SIG-M5 (cell line): ENCODE results near the gene CDC123.
"Not testable (repeated sequence)": the region's sequence is repeated elsewhere in the genome, so short reads cannot be mapped to it uniquely, and the experiment has no call there.

Experiments
- DNase-seq: peaks from one replicate; lab custom pipeline; 2025; lab: John Stamatoyannopoulos, UW

Gene CDC123

DNA sequence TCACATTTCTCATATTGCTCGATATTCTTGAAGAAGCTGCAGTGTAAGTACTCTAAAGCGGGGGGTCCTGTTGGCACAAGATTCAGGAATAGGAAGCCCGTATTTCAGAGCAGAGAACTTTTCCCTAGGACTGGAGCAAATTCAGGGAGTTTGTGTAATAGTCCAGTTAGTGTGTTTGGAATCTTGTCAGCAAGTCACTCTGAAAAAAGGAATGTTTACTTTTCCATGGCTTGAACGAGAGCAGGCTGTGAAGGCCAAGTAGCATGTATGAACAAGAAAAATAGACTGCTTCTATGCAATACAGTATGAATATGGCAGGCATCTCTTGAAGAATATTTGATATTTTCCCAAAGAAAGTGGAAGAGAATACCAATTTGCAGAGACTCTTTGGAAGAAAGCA, 39.8 kb downstream of the CDC123 start:
- no peak for DNase-seq

DNA sequence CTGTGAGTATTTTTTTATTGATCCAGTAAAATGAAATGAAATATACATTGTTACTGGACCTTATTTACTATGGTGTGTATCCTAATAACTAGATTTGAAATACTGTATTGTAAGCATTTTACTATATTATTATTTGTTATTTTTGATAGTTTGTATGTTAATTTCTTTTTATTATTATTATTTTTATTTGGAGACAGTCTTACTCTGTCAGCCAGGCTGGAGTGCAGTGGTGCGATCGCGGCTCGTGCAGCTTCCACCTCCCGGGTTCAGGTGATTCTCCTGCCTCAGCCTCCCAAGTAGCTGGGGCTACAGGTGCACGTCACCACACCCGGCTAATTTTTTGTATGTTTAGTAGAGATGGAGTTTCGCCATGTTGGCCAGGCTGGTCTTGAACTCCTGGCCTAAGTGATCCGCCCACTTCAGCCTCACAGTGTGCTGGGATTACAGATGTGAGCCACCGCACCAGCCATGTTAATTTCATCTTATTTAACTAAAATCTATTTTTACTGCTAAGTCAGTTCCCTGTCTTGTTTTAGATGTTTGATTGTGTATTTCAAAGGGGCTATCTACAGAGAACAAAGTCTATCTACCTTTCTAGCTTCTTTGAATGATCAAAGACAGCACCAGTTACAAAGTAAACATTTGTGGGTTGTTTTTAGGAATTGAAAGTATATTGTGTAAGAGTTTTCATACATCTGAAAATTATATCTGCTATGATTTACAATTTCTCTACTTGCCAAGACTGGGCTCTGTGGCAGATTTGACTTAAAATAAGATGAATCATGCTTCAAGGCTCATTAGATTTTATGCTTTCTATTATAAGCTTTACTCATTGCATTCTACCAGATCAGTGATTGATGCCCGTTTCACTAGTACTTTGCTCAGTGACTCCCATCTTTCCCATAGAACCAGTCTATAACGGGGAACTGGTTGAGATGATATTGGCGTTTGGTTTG, 41.6 kb downstream of the CDC123 start:
- no peak for DNase-seq

DNA sequence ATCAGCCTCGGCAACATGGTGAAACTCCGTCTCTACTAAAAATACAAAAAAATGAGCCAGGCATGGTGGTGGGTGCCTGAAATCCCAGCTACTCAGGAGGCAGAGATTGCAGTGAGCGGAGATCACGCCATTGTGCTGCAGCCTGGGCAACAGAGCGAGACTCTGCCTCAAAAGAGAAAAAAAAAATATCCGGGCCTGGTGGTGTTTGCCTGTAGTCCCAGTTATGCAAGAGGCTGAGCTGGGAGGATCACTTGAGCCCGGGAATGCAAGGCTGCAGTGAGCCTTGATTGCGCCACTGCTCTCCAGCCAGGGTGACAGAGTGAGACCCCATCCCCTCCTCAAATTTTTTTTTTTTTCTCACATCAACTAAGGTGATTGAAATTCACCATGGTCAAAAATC, 42.8 kb downstream of the CDC123 start:
- no peak for DNase-seq

DNA sequence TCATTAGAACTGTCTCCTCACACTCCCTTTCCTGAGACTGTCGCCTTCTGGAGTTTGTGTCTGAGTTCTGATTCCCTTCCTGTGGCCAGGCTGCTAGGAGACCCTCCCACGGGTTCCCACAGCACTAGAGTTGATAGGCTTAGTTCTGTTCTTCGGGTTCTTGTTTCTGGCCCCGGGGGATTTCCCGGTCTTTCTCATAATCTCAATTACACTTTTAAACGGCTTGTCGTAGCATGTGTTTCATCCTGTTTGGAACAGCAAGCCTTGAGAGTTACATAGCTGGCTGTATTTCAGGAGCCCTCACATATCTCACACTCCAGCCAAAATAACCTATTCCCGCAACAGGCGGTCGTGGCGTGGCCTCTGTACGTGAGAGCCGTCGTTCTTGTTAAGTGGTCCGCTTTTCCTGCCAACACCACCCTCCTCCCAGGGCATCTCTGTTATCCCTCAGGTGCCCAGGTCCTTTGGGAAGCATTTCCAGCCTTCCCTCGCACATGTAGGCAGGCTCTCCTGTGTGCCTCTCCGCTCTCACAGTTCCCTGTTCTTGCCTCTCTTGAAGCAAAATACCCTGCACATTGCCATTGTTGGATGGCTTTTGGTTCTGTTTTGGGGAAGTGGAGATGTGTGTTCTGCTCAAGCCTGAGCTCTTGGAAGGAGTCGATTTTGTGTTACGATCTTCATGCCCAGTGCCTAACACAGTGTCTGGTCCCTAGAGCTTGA, 46.0 kb downstream of the CDC123 start:
- no peak for DNase-seq

DNA sequence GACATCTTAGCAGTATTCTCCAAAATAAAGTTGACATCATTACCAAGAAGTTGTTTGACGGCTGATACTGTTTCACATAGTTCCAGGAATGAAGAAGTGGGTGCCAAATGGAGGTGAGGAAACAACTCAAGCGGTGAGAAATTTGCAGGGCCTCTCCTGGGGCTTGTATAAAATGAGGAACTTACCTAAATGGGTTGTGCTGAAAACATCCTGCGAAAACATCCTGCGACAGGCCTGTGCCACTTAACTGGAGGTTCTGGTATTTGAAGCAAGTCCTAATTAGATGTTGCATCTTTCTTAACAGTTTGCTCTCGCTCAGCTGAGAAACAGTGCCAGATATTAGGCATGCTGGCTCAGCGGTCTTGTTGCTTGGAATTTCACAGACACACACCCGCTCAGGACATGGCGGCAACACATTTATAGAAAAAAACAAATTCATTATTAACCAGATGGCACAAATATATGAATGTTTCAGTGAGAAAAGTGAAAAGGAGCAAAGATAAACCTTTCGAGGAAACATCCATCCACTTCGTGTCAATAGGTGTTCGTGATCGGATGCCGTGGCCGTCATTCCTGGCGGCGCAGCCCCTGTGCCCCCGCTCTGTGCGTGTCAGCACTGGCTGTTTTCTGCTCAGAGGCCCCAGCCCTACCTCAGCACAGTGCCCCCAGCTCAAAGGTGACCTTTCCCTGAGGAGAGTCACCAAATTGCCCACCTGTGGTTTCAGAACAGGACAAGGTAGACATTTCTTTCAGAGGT, 48.1 kb downstream of the CDC123 start:
- peak; percentile 35 for DNase-seq

DNA sequence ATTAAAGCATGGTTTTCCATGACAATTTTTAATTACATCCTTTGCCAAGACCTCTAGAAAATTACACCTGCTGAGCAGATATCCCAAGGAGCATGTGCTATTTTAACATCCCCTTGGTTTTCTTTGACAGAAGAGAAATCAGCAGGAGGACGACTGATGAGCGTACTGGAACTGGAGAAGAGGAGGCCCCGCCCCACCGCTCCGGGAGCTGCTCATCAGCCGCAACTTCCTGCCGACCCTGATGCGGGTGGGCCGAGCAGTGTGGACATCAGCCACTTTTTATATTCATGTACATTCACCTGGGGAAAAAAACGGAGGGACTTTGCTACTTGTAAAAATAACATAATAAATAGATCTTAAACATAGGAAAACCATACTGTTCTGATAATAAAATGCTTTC, 54.2 kb downstream of the CDC123 start:
- no peak for DNase-seq

DNA sequence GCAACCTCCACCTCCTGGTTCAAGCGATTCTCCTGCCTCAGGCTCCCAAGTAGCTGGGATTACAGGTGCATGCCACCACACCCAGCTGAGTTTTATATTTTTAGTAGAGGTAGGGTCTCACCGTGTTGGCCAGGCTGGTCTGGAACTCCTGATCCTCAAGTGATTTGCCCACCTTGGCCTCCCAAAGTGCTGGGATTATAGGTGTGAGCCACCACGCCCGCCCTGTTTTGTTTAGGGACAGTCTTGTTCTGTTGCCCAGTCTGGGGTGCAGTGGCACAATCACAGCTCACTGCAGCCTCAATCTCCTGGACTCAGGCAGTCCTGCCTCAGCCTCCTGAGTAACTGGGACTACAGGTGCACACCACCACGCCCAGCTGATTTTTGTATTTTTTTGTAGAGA, 54.7 kb downstream of the CDC123 start:
- DNase-seq, result not testable (repeated sequence)

DNA sequence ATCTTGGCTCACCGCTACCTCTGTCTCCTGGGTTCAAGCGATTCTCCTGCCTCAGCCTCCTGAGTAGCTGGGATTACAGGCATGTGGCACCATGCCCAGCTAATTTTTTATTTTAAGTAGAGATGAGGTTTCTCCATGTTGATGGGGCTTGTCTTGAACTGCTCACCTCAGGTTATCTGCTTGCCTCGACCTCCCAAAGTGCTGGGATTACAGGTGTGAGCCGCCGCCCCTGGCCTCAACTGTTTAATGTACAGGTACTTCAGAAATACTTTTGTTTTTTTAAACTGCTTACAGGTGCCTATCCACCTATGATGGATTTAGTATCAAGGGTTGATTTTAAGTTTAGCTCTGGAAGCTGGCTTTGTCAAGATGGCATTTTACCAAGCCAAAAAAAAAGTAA, 55.6 kb downstream of the CDC123 start:
- DNase-seq, result no peak

DNA sequence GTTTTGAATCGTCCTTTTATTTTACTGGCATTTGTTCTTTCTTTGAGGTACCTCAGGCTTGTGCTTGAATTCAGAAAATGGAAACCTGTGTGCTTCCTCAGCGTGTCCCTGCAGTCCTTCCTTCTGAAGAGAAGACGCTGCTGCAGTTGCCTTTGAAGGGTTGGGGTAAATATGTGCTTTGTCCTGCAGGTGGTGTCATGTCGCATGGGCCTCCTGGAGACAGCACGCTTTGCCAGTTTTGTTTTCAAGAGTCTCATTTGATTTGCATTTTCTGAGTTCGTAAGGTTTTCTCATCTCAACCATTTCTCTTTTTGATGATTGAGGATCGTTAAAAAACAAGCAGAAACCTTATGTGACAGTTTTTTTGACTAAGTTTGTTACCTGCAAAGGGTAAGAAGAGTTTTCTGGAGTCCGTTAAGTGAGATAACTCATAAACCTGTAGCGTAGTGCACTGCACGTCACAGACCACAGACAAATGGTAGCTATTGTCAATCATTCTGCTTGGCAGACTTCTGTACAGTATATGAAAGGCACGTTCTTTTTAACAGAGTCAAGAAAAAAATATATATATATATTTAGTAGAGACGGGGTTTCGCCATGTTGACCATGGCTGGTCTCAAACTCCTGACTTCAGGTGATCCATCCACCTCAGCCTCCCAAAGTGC, 57.0 kb downstream of the CDC123 start:
- no peak for DNase-seq

DNA sequence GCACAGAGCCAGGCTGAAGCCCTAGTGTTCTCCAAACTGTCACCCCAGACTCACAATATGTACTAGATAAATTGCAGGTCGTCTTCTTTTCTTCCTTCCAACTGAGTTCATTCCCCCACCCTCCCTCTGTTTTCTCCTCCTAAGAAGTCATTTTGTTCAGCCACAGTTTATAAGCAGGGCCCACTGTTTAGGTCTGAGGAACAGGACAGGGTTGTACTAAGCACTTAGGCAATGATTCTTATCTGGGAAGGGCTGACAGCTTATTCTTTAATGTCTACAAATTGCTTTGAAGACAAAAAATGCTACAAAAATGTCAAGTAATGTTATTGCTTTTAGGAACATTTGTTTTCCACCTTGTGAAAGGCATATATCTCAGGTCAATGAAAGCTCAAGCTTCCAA, 59.1 kb downstream of the CDC123 start:
- DNase-seq, result no peak

DNA sequence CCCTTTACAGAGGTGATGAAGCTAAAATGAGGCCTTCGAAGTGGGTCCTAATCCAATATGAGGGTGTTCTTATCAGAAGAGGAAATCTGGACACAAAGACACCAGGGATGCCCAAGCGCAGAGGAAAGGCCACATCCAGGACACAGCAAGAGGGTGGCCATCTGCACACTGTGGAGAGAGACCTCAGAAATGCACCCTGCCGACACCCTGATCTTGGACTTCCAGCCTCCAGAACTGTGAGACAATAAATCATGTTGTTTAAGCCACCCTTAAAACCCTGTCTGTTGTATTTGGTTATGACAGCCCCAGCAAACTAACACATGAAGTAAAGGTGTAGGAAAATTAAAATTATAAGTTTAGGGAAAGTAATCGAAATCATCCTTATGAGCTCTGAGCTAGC, 64.0 kb downstream of the CDC123 start:
- DNase-seq, result no peak

DNA sequence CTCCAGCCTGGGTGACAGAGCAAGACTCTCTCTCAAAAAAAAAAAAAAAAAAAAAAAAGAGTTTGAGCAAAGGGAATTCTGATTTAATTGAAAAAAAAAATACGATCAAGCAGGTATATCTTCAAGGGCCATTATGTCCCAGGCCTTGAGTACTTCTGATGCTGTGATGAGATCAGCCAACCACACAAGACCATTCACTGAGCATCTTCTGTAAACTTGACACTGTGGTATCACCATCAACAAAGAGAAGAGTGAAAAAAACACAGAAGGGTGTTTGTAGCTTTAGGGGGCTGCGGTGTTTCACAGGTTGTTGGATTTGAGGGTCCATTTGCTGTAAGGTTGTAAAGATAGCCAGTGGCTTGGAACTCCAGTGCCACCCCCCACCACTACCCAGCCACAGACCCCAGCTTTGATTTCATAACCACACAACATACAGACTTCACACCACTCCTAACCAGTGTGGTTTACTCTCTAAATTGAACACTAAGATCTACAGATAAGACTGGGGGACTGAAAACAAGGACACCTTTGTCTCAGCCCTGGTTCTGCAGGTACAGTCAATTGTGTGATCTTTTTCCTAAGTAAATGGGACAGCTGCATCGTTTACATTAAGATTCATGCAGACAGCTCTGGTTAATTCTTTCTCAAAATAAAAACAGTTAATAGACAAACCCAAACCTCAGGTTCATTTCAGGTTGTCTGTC, 66.4 kb downstream of the CDC123 start:
- DNase-seq, result no peak

DNA sequence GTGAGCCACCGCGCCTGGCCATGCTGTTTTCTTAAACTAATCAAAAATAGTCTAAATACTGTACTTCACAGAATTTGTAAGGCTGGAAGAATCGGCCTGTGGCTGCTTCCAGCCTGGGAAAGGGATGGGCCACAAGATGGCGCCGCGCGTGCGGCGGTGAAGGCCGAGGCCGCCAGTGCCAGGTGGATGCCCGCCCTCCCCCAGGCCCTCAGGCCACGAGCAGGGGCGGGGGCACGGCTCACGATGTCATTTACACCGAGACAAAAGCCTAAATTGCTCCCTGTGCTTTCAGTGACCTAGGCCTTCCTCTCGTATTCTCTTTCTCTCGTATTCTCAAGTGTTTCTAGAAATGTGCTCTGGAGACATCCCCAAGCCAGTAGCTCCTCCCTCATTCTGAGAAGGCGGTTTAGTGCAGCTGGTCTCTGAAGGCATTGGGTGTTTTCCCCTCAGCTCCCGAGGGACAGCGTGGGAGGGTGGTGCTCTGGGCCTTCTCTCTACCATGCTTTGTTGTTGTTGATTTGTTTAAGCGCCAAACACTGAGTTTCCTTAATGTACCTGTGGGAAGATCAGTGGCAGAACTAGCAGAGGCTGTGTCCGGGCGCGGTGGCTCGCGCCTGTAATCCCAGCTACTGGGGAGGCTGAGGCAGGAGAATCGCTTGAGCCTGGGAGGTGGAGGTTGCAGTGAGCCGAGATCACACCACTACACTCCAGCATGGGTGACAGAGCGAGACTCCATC, 68.4 kb downstream of the CDC123 start:
- DNase-seq, result no peak

DNA sequence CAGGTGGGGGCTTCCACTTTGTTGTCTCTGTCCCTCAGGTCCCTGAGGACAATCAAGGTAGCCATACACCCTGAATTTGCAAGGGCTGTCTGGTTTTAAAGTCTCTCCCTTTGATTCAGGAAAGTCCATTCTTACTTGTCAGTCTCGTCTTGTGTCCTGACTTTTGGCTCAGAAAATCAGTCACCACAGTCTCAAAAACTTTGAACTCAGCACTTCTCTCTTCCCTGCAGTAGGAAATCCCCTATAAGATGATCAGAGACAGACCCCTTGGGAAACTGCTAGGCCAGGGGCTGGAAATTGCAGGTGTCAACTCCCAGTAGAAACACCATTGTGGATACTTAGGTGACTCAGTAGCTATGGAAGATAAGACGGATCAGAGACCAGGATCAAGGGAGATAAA, 73.1 kb downstream of the CDC123 start:
- DNase-seq, result no peak

DNA sequence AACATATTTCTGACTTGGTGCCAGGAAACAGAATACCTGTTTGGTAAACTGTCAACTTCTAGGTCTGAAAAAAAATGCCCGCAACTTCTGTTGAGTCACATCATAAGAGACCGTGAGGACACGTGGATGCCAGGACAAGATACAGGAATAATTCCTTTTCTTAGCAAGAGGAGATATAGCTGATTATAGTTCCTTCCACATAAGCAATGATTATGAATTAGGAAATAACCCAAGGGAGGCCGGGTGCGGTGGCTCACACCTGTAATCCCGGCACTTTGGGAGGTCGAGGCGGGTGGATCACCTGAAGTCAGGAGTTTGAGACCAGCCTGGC, 75.2 kb downstream of the CDC123 start:
- no peak for DNase-seq

DNA sequence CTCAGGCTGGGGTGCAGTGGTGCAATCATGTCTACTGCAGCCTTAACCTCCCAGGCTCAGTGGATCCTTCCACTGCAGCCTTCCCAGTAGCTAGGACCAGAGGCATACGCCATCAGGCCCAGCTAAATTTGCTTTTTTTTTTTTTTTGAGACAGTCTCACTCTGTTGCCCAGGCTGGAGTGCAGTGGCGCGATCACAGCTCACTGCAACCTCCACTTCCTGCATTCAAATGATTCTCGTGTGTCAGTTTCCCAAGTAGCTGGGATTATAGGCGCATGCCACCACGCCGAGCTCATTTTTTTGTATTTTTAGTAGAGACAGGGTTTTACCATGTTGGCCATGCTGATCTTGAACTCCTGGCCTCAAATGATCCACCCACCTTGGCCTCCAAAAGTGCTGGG, 81.9 kb downstream of the CDC123 start:
- DNase-seq, result not testable (repeated sequence)

DNA sequence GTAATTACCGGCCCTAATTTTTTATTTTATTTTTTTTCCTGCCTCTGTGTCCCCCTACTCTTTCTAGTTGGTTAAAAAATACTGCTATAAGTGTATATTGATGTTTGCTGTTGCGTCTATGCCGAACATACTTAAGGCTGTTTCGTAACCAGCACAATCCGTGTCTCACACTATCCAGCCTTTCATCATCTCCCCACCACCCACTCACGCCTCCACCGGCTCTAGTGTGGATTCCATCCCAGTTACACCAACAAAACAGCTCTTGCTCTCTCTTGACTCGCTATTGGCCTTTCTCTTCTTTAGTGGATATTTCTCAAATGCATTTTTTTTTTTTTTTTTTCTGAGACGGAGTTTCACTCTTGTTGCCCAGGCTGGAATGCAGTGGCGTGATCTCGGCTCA, 83.3 kb downstream of the CDC123 start:
- DNase-seq, result no peak

DNA sequence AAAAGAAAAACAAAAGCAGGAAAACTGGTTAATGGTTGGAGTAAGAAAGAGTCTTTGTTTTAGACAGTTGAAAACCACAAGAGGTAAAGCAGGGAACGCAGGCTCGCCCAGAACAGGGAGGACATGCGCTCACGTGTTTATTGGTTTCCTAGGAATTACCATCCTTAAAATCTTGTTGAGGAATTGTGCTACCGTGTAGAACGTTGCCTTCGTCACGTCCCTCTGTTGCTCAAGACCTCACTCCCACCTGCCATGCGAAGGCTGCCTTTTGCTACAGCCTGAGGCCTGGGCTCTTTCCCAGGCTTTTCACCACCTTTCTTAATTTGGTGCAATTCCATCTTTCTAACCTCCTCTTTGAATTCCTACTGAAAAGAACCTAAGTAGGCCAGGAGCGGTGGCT, 91.8 kb downstream of the CDC123 start:
- DNase-seq, result no peak

DNA sequence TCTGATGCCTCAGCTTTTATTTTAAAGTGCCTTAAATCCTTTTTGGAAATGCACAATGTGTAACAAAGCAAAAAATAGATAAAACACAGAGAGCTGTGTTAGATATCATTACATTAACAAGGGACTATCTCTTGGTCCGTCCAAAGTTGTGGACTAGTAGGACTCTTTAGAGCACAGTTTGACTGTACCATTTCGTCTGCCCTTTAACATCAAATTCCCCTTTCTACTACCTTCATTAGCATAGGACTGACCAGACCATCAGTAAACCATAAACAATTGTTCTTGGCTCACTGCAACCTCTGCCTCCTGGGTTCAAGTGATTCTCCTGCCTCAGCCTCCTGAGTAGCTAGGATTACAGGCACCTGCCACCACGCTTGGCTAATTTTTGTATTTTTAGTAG, 101.8 kb downstream of the CDC123 start:
- DNase-seq, result not testable (repeated sequence)

DNA sequence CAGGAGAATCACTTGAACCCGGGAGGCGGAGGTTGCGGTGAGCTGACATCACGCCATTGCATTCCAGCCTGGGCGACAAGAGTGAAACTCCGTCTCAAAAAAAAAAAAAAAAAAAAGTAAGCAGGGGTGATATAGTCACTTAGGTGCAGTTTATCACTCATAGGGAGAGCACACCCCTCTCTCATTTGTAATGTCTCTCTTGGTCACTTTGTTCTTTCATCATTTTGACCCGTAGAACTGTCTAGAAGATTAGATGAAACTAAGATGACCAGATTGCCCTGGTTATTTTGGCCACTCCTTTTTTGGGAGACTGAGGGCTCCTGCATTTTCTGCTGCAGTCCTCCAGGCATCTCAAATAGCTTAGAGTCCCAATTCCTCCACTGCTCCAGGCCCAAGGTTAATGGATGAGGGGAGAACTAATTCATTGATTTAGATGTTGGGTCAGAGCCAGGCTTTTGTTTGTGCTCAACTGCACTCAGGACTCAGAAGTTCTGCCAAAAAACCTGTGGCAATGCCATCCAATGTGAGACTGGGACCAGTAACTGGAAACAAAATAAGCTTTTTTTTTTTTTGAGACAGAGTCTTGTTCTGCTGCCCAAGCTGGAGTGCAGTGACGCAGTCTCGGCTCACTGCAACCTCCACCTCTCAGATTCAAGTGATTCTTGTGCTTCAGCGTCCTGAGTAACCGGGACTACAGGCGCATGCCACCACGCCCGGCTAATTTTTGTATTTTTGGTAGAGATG, 103.4 kb downstream of the CDC123 start:
- no peak for DNase-seq
